Esophagus squamous epithelium (tissue), 4 donors: ENCODE measurements around the gene EPHA2.

Experiments
- POLR2A ChIP-seq, 4 donors: fragments of 450-650 bp; IDR thresholded peaks; one replicate each; pipeline ENCODE4 v1.6.1; 2017; ENCODE audit warnings: antibody characterized with exemption in 4 of 4, mild to moderate bottlenecking in 4 of 4, moderate library complexity in 3 of 4
- TF ChIP-seq, protein P1 (sequence below), 6 experiments: fragments of 450-650 bp in 4 of 6; fragments of 200-600 bp in 2 of 6; sonication (generic) in 2 of 6; IDR thresholded peaks; one replicate each; pipeline ENCODE4 v1.5.1; 2016 to 2019; ENCODE audit warnings: antibody characterized with exemption in 6 of 6, mild to moderate bottlenecking in 4 of 6, moderate library complexity in 4 of 6

DNA sequence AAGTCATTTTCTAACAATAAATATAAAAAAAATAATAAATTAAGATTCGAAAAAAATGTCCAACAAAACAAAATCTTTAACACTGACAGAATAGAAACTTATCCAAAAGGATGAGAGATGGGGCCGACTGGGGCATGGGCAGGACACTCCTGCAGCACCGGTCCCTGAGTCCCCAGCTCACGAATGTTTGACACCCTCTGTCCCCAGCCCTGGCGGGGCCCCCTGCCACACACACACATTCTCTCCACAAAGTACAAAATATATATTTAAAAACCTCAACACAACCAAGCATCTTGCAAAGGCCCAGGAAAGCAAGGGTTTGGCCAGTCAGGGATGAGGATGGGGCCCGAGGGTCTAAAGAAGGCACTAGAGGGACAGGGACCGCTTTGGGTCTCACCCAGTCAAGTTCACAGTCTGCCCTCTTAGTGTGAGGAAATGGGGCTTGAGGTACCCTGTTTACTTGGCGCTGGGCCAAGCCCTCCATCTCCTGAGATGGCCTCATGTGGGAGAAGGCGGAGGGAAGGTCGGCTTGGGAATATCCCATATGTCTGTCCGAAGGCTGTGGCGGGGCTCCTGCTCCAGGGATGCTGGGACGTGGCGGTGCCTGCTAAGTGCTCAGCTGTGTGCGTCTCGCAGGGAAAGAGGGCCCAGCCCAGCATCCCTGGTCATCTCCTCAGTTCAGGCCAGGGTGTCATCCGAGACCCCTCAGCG is 31.3 kb downstream of the EPHA2 start:
- TF ChIP-seq, protein P1, sequence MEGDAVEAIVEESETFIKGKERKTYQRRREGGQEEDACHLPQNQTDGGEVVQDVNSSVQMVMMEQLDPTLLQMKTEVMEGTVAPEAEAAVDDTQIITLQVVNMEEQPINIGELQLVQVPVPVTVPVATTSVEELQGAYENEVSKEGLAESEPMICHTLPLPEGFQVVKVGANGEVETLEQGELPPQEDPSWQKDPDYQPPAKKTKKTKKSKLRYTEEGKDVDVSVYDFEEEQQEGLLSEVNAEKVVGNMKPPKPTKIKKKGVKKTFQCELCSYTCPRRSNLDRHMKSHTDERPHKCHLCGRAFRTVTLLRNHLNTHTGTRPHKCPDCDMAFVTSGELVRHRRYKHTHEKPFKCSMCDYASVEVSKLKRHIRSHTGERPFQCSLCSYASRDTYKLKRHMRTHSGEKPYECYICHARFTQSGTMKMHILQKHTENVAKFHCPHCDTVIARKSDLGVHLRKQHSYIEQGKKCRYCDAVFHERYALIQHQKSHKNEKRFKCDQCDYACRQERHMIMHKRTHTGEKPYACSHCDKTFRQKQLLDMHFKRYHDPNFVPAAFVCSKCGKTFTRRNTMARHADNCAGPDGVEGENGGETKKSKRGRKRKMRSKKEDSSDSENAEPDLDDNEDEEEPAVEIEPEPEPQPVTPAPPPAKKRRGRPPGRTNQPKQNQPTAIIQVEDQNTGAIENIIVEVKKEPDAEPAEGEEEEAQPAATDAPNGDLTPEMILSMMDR (IDR thresholded peaks at IDR 0.05) = no peak
- TF ChIP-seq POLR2A (IDR thresholded peaks at IDR 0.05) = no peak
